Liver (tissue), 3 donors: Measurements from ENCODE around the gene GRIFIN.

Experiments
- CTCF ChIP-seq: fragments of 150-350 bp; IDR thresholded peaks from 2 replicates; pipeline ENCODE4 v1.5.1; 2017; ENCODE audit warnings: improper control_type of control experiment, low read depth, low read length; ENCODE audit not compliant: missing input control
- GABPA ChIP-seq, 2 donors: IDR thresholded peaks in 1 of 2; conservative IDR thresholded peaks in 1 of 2; 2 replicates each; pipeline ENCODE4 v1.6.1; 2016; ENCODE audit warnings: antibody characterized with exemption in 2 of 2, mild to moderate bottlenecking in 1 of 2, moderate library complexity in 1 of 2
- HNF4G ChIP-seq: IDR thresholded peaks from 2 replicates; pipeline ENCODE4 v1.6.1; 2016; ENCODE audit warnings: antibody characterized with exemption
- MAX ChIP-seq: IDR thresholded peaks from 2 replicates; pipeline ENCODE4 v1.6.1; 2016; ENCODE audit warnings: antibody characterized with exemption
- RAD21 ChIP-seq, 2 donors: IDR thresholded peaks; 2 replicates each; pipeline ENCODE4 v1.6.1; 2016; ENCODE audit warnings: antibody characterized with exemption in 2 of 2, mild to moderate bottlenecking in 2 of 2
- REST ChIP-seq: IDR thresholded peaks from 2 replicates; pipeline ENCODE4 v1.6.1; 2016; ENCODE audit warnings: antibody characterized with exemption, mild to moderate bottlenecking
- SP1 ChIP-seq: IDR thresholded peaks from 2 replicates; pipeline ENCODE4 v1.6.1; 2018; ENCODE audit warnings: antibody characterized with exemption, mild to moderate bottlenecking
- TAF1 ChIP-seq: conservative IDR thresholded peaks from 2 replicates; pipeline ENCODE4 v1.6.1; 2016; ENCODE audit warnings: antibody characterized with exemption, mild to moderate bottlenecking
- YY1 ChIP-seq: IDR thresholded peaks from 2 replicates; pipeline ENCODE4 v1.6.1; 2016; ENCODE audit warnings: antibody characterized with exemption, mild to moderate bottlenecking
- ZBTB33 ChIP-seq: IDR thresholded peaks from 2 replicates; pipeline ENCODE4 v1.6.1; 2016; ENCODE audit warnings: antibody characterized with exemption
- donor health status: healthy.
- donor health status: healthy.

- TF ChIP-seq CTCF: no peak
- no peak for TF ChIP-seq YY1
- no peak for TF ChIP-seq TAF1
- TF ChIP-seq SP1: no peak
- no peak for TF ChIP-seq RAD21 (IDR thresholded peaks at IDR 0.05)
- no peak for TF ChIP-seq MAX
- TF ChIP-seq REST: no peak
- no peak for TF ChIP-seq HNF4G
- no peak for TF ChIP-seq ZBTB33
- no peak for TF ChIP-seq GABPA (IDR thresholded peaks at IDR 0.05 in 1 of 2, conservative IDR thresholded peaks at IDR 0.05 in 1 of 2)
Measured at GRCh38 chr7:2444476-2444875, 31.7 kb downstream of the GRIFIN start.
